Thoracic aorta (tissue), 2 donors: ENCODE data around the gene LPAR3. TPM values are rescaled to one million over a fixed set of nuclear protein-coding genes. Genes with fewer than 3 reads are reported as not detected.

ENCODE experiments used
- ATAC-seq: fragments of 150-250 bp; one replicate; pipeline ENCODE4 v1.8.0; 2017; ENCODE audit warnings: low read depth; ENCODE audit not compliant: insufficient number of reproducible peaks, low FRiP score
- DNase-seq: peaks from one replicate; pipeline ENCODE4 v3.0.0-alpha.2; 2020; ENCODE audit warnings: low spot score
- H3K27ac ChIP-seq, 2 donors: fragments of 200-600 bp; sonication (generic); 1 replicate in 1 of 2; 2 replicates in 1 of 2; pipeline ENCODE4 v1.5.1; 2016; ENCODE audit warnings: mild to moderate bottlenecking in 2 of 2, moderate library complexity in 2 of 2
- H3K27me3 ChIP-seq: fragments of 200-600 bp; sonication (generic); replicated peaks from 2 replicates; pipeline ENCODE4 v1.6.0; 2016; ENCODE audit warnings: mild to moderate bottlenecking; ENCODE audit not compliant: insufficient read depth
- H3K36me3 ChIP-seq: fragments of 200-600 bp; sonication (generic); one replicate; pipeline ENCODE4 v1.5.1; 2016
- H3K4me1 ChIP-seq, 2 donors: fragments of 200-600 bp; sonication (generic); 1 replicate in 1 of 2; 2 replicates in 1 of 2; pipeline versions ENCODE4 v1.5.1 to v1.6.0; 2016; ENCODE audit warnings: low read depth in 2 of 2, mild to moderate bottlenecking in 1 of 2; ENCODE audit not compliant: control insufficient read depth in 1 of 2
- H3K4me3 ChIP-seq: fragments of 200-600 bp; sonication (generic); 2 replicates; pipeline ENCODE4 v1.5.1; 2016; ENCODE audit warnings: mild to moderate bottlenecking
- H3K9me3 ChIP-seq: fragments of 200-600 bp; sonication (generic); 2 replicates; pipeline ENCODE4 v1.5.1; 2016
- total RNA-seq, 2 donors: library from RNA; depleted of rRNA; stranded (reverse); fragments of >200 nt; gene quantifications; one replicate each; pipeline versions ENCODE4 v1.1.0 to v1.2.3, GENCODE V29; 2016
- TF ChIP-seq, protein P1 (sequence below): fragments of 200-600 bp; sonication (generic); IDR thresholded peaks from one replicate; pipeline ENCODE4 v1.5.1; 2019; ENCODE audit warnings: antibody characterized with exemption

LPAR3 gene
- total RNA-seq, 2 donors from 2014 or later, result 1.1 to 2.7 TPM

DNA sequence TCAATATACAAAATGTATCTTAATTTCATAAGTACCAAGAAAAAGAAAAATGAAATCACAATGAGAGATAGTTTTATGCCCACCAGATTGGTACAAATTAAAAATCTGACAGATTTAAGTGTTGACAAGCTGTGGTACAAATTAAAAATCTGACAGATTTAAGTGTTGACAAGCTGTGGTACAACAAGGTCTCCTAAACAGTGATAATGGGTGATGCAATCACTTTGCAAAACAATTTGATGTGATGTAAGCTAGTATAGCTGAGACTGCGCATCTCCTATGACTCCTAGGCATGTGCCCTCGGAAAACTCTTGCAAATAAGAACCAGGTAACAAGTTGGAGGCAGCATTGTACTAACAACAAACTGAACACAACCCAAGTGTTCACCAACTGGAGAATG lies 100.6 kb downstream of the LPAR3 start:
- Histone ChIP-seq H3K27ac (no peak overlapping the region), H3K4me3 (no peak overlapping the region), H3K4me1 (no peaks in the 10 kb centered on the region), H3K9me3 (peaks cover 5% of the 10 kb centered on the region), H3K27me3 (no peaks in the 10 kb centered on the region), H3K36me3 (no peaks in the 10 kb centered on the region)
- TF ChIP-seq, protein P1, sequence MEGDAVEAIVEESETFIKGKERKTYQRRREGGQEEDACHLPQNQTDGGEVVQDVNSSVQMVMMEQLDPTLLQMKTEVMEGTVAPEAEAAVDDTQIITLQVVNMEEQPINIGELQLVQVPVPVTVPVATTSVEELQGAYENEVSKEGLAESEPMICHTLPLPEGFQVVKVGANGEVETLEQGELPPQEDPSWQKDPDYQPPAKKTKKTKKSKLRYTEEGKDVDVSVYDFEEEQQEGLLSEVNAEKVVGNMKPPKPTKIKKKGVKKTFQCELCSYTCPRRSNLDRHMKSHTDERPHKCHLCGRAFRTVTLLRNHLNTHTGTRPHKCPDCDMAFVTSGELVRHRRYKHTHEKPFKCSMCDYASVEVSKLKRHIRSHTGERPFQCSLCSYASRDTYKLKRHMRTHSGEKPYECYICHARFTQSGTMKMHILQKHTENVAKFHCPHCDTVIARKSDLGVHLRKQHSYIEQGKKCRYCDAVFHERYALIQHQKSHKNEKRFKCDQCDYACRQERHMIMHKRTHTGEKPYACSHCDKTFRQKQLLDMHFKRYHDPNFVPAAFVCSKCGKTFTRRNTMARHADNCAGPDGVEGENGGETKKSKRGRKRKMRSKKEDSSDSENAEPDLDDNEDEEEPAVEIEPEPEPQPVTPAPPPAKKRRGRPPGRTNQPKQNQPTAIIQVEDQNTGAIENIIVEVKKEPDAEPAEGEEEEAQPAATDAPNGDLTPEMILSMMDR, result no peak
- ATAC-seq (no peak), DNase-seq (no peak)

DNA sequence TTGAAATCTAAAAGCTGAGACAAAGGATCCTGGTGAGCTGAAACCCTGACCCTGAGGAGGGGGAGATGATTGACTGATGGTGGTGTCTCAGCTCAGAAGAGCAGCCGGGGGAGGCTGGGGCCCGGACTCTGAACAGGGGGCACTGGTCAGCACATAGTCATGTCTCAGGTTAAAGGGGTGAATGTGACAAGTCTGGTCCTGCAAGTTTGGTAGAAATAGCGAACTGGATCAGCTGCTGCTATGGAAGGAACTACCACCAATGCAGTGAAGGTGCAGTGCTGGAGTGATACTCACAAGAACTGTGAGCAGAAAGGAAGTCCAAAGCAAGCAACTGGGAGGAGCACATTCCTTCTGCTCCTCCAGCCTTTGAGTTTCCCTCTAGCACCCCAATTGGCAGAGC lies 104.0 kb downstream of the LPAR3 start:
- no peak overlapping the region for H3K27ac ChIP-seq
- peaks cover 5% of the 10 kb centered on the region for H3K9me3 ChIP-seq
- H3K4me1 ChIP-seq, result no peaks in the 10 kb centered on the region
- no peak for ATAC-seq
- H3K36me3 ChIP-seq, result no peaks in the 10 kb centered on the region
- H3K4me3 ChIP-seq, result no peak overlapping the region
- no peaks in the 10 kb centered on the region for H3K27me3 ChIP-seq
- TF ChIP-seq, protein P1, result no peak
- DNase-seq, result no peak

DNA sequence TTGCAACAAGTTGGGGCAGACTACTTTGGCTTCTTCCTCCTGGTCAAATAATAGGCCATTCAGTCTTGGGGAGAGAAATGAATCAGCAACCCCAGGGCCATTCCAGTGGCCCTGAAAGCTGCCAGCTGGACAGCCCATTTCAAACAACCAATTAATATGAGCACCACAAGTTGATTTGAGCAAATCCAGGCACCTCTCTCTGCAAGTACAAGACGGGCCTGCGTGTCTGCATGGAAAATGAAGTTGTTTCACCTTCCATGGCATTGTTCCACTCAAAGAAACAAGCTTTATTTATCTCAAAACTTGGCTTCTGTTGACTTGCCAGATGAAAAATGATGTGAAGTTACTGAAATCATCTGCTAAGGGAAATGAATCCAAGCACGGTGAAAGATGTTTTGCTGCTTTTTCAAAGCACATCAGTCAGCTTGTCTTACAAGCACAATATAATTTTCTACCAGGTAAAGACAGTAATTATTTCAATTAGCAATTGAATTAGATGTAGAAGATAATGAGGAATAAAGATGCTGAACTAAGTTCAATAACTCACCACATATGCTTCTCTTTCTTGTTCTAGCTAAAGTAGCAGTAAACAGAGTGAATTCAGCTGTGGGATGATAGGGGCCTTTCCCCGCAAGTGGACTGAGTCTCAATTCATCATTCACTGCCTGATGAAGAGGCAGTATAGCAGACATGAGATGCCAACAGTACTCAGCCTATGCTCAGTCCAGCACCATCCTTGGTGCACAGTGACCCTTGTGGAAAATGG lies 107.6 kb downstream of the LPAR3 start:
- TF ChIP-seq, protein P1, result no peak
- ATAC-seq (no peak), DNase-seq (no peak)
- Histone ChIP-seq H3K4me1 (no peaks in the 10 kb centered on the region), H3K36me3 (no peaks in the 10 kb centered on the region), H3K9me3 (no peaks in the 10 kb centered on the region), H3K27ac (no peak overlapping the region), H3K4me3 (no peak overlapping the region), H3K27me3 (no peaks in the 10 kb centered on the region)

DNA sequence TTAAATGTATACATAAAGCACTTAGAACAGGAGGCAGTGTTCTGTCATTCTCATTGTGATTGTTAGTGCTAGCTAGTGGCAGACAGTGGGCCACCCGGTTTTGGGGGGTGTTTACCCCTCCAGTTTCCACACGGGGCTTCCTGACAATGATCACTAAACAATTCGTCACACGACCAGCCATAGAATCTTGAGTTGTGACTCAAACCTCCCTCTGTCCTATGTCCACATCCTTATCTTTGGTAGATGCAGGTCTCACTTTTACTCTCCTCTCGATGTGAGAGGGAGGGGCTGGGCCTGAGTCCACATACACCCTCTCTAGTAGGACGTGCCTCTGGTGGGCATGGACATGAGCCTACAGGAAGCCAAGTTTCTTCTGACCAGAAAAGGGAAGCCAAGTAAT lies 110.1 kb downstream of the LPAR3 start:
- Histone ChIP-seq H3K36me3 (no peaks in the 10 kb centered on the region), H3K27ac (no peak overlapping the region), H3K4me1 (no peaks in the 10 kb centered on the region), H3K27me3 (no peaks in the 10 kb centered on the region), H3K4me3 (no peak overlapping the region), H3K9me3 (no peaks in the 10 kb centered on the region)
- DNase-seq (no peak), ATAC-seq (no peak)
- TF ChIP-seq, protein P1, result no peak

DNA sequence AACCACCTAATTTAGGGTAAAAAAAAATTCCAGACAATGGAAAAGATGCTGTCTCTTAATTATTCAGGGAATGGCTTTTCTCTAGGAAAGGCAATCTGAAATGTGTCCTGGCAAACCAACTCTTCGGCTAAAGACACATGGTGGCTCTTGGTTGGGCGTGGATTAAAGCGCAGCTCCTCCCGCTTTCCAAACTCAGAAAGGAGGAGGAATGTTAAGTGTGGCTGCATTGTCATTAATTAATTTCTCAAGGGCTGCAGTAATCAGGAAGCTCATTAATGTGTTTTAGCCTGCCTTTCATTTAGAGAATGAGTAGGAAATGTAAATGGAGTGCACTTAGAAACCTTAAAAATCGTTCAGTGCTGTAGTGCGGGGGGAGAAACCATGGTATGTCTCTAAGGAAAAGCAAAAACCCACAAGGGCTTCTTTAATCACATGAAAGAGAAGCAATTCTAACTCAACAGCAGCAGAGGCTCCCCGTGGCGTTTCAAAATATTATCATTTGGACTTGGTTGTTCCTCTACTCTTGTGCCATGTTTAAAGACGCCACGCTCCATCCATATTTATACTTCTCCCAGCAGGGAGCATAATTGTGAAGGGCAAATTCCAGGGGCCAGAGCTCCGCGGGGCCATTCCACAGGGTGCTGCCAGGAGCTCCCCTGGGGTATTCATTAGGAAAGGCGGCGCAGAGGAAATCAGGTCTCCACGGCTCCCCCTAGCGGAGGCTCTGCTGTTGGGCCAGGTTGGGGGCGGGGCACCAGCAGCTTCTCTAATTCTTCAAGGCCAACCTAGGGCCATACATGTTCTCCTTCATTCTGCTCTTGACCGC lies 110.8 kb downstream of the LPAR3 start:
- TF ChIP-seq, protein P1, result peak; percentile 53
- Histone ChIP-seq H3K27me3 (no peaks in the 10 kb centered on the region), H3K4me3 (peak overlapping the region; percentile 47), H3K36me3 (no peaks in the 10 kb centered on the region), H3K9me3 (no peaks in the 10 kb centered on the region), H3K4me1 (no peaks in the 10 kb centered on the region), H3K27ac (no peak overlapping the region)
- ATAC-seq (no peak), DNase-seq (no peak)
